GM19193 (cell line): Measurements from ENCODE around the gene MYO1G.

Experiments
- POLR2A ChIP-seq: IDR thresholded peaks from 4 replicates; pipeline ENCODE4 v1.6.1; 2011; ENCODE audit not compliant: insufficient read depth, insufficient read length; ENCODE audit errors: extremely low read depth

Gene MYO1G

DNA sequence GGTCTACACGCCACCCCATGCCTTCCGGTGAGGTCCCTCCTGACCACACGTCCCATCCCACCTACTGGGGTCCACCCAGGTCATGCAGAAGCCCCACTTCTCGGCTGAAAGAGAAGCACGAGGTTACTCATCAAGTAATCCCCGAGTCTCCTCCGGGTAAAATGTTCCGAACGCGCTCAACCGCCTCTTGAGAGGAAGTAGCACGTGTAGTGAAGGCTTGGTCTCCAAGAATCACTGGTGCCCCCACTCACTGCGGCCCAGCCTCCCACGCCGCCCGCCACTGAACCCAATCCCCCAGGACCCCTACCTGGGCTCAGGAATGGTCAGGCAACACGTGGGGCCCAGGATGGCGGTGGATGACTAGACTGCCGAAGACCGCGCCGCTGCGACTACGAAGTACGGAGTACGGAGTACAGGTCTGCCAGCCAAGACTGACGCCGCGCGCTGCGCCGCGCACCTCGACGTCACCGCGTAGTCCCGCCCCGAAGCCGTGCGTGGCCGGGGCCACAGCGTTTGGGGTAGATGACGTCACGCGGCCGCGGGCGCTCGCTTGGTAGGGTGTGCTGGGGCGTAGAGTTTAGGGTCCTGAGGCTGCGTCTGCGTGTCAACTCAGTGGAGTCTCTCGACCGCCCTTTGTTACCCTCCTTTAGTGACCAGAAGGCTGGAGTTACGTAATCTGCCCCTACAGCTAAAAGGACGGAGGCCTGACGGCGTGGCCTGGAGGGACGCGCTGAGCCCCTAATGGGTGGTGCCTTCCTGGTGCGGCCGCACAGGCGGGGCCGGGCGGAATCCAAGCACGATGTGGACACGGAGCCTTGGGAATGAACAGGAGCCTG lies 7.6 kb upstream of the MYO1G start:
- TF ChIP-seq POLR2A: peak; percentile 99

GRCh38 chr7:44985900-44986217 lies 7.0 kb upstream of the MYO1G start:
- TF ChIP-seq POLR2A: no peak

GRCh38 chr7:44985033-44985695 lies 6.3 kb upstream of the MYO1G start:
- no peak for TF ChIP-seq POLR2A

DNA sequence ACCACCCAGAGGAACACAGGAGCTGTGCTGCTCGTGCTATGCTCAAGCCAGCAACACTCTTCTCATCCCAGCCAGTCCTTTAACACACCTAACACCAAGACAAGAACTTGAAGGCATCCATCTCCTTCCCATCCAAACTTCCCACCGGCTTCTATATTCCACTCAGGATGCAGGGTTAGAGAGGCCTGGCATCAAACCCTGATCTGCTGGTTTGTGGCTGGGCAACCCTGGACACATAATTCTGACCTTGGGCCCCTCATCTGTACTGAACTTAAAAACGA lies 5.6 kb upstream of the MYO1G start:
- peak; percentile 20 for TF ChIP-seq POLR2A

GRCh38 chr7:44983742-44984477 lies 5.1 kb upstream of the MYO1G start:
- TF ChIP-seq POLR2A: no peak

GRCh38 chr7:44982970-44983369 lies 4.2 kb upstream of the MYO1G start:
- no peak for TF ChIP-seq POLR2A

DNA sequence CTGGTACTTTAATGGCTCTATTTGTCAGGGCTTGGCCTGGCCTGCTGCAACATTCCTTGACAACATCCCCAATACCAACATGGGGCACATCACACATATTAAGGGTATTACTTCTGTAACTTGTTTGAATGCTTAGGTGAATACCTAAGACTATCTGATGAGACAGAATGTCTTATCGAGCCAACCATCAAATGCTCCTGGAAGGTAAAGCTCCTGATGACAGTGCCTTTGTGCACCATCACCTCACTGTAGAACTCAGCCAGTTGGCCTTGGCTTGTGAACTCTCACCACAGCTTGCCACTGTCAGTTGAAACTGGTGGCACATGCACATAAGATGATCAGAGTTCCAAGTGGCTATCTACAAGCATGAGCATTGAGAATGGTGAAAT lies 3.7 kb upstream of the MYO1G start:
- no peak for TF ChIP-seq POLR2A

- peak; percentile 44 for TF ChIP-seq POLR2A
Observed at GRCh38 chr7:44981035-44981706, 2.4 kb upstream of the MYO1G start.

DNA sequence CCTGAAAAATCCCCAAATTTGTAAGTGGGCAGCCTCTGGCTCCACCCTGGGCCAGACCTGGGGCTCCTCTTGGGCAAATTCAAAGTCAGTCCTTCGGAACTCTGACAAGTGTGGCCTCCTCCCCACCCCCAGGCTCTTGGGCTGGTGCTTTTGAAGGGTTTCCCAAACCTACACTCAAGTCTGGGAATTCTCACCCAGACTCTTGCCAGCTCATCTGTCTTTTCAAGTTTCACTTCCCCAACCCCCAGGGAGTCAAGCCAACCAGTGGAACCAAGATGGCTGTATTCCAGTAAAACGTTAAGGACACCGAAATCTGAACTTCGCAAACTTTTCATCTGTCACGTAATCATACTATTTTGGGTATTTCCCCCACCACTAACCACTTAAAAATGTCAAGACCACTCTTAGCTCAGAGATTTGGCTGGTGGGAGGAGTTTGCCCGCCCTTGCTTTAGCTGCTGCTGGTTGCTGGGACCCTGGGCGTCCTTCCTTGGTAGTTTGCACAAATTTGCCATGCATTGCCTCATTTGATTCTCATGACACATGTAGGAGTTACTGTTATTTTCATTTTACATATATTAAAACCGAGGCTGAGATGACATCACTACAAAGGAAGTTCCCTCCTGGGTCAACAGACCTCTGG lies 1.7 kb upstream of the MYO1G start:
- TF ChIP-seq POLR2A: no peak

DNA sequence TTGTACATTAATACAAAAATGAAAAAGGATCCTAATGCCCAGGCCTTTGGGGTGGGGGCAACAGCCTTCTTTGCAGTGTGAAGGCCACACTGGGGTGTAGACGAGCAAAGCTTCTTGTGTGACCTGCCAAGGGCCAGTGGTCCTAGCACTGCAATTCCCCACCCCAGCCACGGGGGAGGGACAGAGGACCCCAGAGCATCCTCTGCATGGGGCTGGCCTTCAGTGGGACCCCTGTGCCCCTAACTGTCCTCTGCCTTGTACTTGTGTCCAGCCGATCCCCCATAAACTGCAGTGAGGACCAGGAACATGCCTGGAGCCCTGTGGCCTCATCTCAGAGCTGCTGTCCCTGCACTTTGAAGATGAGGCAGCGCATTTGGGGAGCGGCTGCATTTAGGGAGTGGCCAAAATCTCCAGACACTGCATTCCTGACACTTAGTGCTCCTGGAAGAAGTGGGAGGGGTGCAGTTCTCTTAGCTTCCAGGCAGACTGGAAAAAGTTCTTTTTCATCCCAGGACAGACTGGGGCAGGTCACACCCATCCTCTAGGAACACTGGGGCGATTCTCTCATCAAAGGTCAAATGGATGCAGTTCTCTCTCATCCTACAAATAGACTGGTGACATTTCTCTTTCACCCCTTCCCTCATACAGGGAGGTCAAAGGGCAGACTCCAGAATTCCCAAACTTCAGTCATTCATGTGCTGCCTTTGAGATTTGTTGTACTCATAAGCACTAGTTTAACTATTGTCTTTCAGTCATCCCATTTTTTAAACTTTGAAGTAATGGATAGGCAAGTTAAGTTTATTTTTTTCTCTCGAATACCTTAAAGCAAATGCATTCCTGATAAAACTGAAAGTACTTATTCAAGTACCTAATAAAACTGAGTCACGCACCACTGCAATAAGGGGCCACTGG lies 922 bp upstream of the MYO1G start:
- TF ChIP-seq POLR2A: no peak

DNA sequence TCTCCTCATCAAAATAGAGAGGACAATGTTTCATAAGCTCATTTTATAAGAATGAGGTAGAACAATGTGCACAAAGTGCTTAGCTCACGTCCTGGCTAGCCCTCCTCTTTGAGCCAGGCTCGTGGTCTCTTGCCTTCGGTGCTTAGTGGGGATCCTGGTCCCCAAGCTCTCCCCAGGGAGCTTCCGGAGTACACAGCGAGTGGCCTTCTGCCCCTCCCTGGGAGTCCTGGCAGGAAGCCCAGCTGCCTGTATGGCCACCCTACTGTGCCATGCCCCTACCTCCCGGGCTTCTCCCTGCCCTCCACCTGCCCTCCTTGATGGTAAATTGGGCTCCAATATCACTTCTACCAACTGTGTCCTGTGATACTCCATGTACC lies 868 bp downstream of the MYO1G start:
- no peak for TF ChIP-seq POLR2A

DNA sequence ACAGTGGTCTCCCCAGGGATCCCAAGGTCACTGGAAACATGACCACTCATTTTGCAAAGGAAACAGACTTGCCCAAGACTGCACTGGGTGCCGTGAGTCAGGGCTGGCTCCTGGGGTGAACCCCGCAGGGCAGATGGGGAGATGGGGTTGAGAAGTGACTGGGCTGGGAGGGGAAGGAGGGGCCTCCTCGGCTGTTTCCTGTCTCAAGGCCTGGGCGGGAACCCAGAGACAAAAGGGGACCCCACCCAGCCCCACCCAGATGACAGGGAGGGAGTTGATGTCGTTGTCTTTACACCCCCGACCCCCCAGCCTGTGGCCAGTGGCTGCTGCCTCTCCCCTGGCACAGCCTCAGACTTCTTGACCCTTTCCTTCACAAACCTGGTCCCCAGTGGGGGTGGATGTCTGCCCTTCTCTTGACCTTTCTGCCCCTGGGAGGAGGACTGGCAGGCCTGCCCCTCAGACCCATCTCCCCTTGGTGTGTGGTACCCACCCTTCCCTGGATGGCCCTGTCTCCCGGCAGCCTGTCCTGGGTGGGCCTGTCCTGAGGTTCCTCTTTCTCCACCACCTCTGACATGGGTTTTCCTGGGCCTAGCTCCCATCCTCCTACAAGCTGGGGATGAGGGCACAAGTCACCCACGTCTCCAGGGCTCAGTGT lies 1.4 kb downstream of the MYO1G start:
- TF ChIP-seq POLR2A: peak; percentile 56

GRCh38 chr7:44976746-44977196 lies 2.0 kb downstream of the MYO1G start:
- TF ChIP-seq POLR2A: no peak
